Measurements from ENCODE around the gene CDK16. TPM values are rescaled to one million over a fixed set of nuclear protein-coding genes. Genes with fewer than 3 reads are reported as not detected.

CDK16 gene
- total RNA-seq, 4 donors from 2014 or later, result 105 to 181 (median 151) TPM

- peaks cover 26 to 51% (median 32%) of the 10 kb centered on the region in 4 donors for H3K4me1 ChIP-seq
- no peak overlapping the region for H3K27ac ChIP-seq
- no peak for TF ChIP-seq POLR2AphosphoS5 (IDR thresholded peaks at IDR 0.05)
- intact Hi-C loops (cut with DNase I; ENCODE audit: low total_unique reads) (no loop called here), in situ Hi-C loops (cut with MboI; ENCODE audit: low pct_ligation_motif_present in 1 of 4, low pct_unique_long_range_greater_than_20kb in 1 of 4, low sequenced_read_pairs in 3 of 4) (loop anchor here (10.0 to 25.0 kb wide), 4 partner anchors 187 to 327 kb away; no protein-coding TSS in a partner anchor)
- no peak overlapping the region for H3K4me3 ChIP-seq
- WGBS, 2 donors (ENCODE audit: low coverage in 1 of 2), result 86% methylated on average over 10 of the region's 10 CpGs; no CpG with 5 or more reads in 1 of the 2 donors
- no peaks in the 10 kb centered on the region for H3K9me3 ChIP-seq
- no peaks in the 10 kb centered on the region for H3K27me3 ChIP-seq
- H3K36me3 ChIP-seq, result peaks cover 1 to 23% (median 3%) of the 10 kb centered on the region in 4 donors
- DNase-seq, result no peak
Observed at GRCh38 chrX:47198026-47198686, 20.3 kb upstream of the CDK16 start.

GRCh38 chrX:47198687-47199080 is 19.8 kb upstream of the CDK16 start:
- H3K27ac ChIP-seq, result no peak overlapping the region
- WGBS, 2 donors (ENCODE audit: low coverage in 1 of 2), result 90% methylated on average over 15 of the region's 15 CpGs; no CpG with 5 or more reads in 1 of the 2 donors
- no peak for DNase-seq
- intact Hi-C loops (cut with DNase I; ENCODE audit: low total_unique reads), result no loop called here
- no peak overlapping the region for H3K4me3 ChIP-seq
- no peaks in the 10 kb centered on the region for H3K9me3 ChIP-seq
- no peaks in the 10 kb centered on the region for H3K27me3 ChIP-seq
- H3K4me1 ChIP-seq, result peaks cover 26 to 49% (median 30%) of the 10 kb centered on the region in 4 donors
- peaks cover 1 to 23% (median 3%) of the 10 kb centered on the region in 4 donors for H3K36me3 ChIP-seq
- TF ChIP-seq POLR2A (IDR thresholded peaks at IDR 0.05) (no peak), POLR2AphosphoS5 (IDR thresholded peaks at IDR 0.05) (no peak), EP300 (IDR thresholded peaks at IDR 0.05; ENCODE audit: low read depth) (no peak), CTCF (IDR thresholded peaks at IDR 0.05) (no peak)
- in situ Hi-C loops (cut with MboI; ENCODE audit: low pct_ligation_motif_present in 1 of 4, low pct_unique_long_range_greater_than_20kb in 1 of 4, low sequenced_read_pairs in 3 of 4), result loop anchor here (10.0 to 25.0 kb wide), 4 partner anchors 186 to 326 kb away; no protein-coding TSS in a partner anchor

GRCh38 chrX:47199286-47199685 is 19.2 kb upstream of the CDK16 start:
- DNase-seq, result no peak
- H3K36me3 ChIP-seq, result peaks cover 1 to 23% (median 3%) of the 10 kb centered on the region in 4 donors
- H3K4me1 ChIP-seq, result peaks cover 26 to 49% (median 30%) of the 10 kb centered on the region in 4 donors
- 93% methylated on average over 10 of the region's 10 CpGs; no CpG with 5 or more reads in 1 of the 2 donors for WGBS, 2 donors (ENCODE audit: low coverage in 1 of 2)
- intact Hi-C loops (cut with DNase I; ENCODE audit: low total_unique reads), result no loop called here
- no peaks in the 10 kb centered on the region for H3K27me3 ChIP-seq
- in situ Hi-C loops (cut with MboI; ENCODE audit: low pct_ligation_motif_present in 1 of 4, low pct_unique_long_range_greater_than_20kb in 1 of 4, low sequenced_read_pairs in 3 of 4), result loop anchor here (10.0 to 25.0 kb wide), 4 partner anchors 186 to 326 kb away; no protein-coding TSS in a partner anchor
- H3K4me3 ChIP-seq, result no peak overlapping the region
- H3K27ac ChIP-seq, result no peak overlapping the region
- TF ChIP-seq POLR2A (IDR thresholded peaks at IDR 0.05), result no peak
- TF ChIP-seq POLR2AphosphoS5 (IDR thresholded peaks at IDR 0.05), result no peak
- no peak for TF ChIP-seq CTCF (IDR thresholded peaks at IDR 0.05)
- TF ChIP-seq EP300 (IDR thresholded peaks at IDR 0.05; ENCODE audit: low read depth), result no peak
- no peaks in the 10 kb centered on the region for H3K9me3 ChIP-seq

GRCh38 chrX:47200385-47201150 is 17.9 kb upstream of the CDK16 start:
- Histone ChIP-seq H3K9me3 (no peaks in the 10 kb centered on the region), H3K4me3 (no peak overlapping the region), H3K27ac (peak overlapping the region; percentile 26 to 60 (median 54)), H3K27me3 (no peaks in the 10 kb centered on the region), H3K4me1 (peaks cover 18 to 36% (median 19%) of the 10 kb centered on the region in 4 donors), H3K36me3 (peaks cover 1 to 27% (median 3%) of the 10 kb centered on the region in 4 donors)
- DNase-seq, result peak; percentile 55
- TF ChIP-seq CTCF (IDR thresholded peaks at IDR 0.05), result peak in 3 of 5 experiments; percentile 15 to 51 (median 27)
- TF ChIP-seq POLR2A (IDR thresholded peaks at IDR 0.05), result no peak
- intact Hi-C loops (cut with DNase I; ENCODE audit: low total_unique reads), result no loop called here
- 77% methylated on average over 9 of the region's 9 CpGs; no CpG with 5 or more reads in 1 of the 2 donors for WGBS, 2 donors (ENCODE audit: low coverage in 1 of 2)
- in situ Hi-C loops (cut with MboI; ENCODE audit: low pct_ligation_motif_present in 1 of 4, low pct_unique_long_range_greater_than_20kb in 1 of 4, low sequenced_read_pairs in 3 of 4), result loop anchor here in 1 of 4 donors (25.0 kb wide), 1 partner anchor 337 kb away; no protein-coding TSS in a partner anchor

Data from transverse colon (tissue), 4 donors.